ENCODE data around the gene HEATR5B.

HEATR5B gene

DNA sequence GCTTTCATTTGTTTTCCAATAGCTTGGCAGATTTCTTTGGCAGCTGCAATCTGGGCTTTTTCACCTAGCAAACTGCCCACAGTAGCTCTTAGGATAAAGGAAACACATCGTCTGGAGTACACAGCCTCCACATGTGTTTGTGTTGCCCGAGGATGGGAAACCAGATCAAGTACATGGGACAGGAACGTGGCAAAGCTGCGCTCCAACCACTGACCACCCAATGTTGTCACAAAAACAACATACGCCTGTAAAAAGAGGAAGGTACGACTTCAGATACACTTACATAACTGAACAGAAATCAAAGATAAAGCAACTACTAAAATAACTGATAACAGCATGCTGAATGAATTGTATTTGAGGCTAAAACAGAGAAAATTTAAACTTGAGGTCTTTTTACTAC, 15.5 kb downstream of the HEATR5B start:
- Histone ChIP-seq H3K4me1 (ENCODE audit: control insufficient read depth, insufficient read depth, low read length) (no peaks in the 10 kb centered on the region), H3K4me3 (ENCODE audit: low read length) (no peak overlapping the region), H3K27me3 (ENCODE audit: control insufficient read depth, insufficient read depth, low read length) (no peaks in the 10 kb centered on the region), H3K27ac (ENCODE audit: low read length) (no peak overlapping the region), H3K36me3 (ENCODE audit: control insufficient read depth, insufficient read depth, low read length) (0 out of 2 replicates have a peak, but pooled peaks cover 3% of the 10 kb centered on the region), H3K9me3 (ENCODE audit: control insufficient read depth, insufficient read depth, low read length) (no peaks in the 10 kb centered on the region)
- no peak for DNase-seq (ENCODE audit: low read depth, low spot score)
- WGBS (ENCODE audit: insufficient coverage, insufficient read length) = no CpG with 5 or more reads among the region's 6 CpGs

DNA sequence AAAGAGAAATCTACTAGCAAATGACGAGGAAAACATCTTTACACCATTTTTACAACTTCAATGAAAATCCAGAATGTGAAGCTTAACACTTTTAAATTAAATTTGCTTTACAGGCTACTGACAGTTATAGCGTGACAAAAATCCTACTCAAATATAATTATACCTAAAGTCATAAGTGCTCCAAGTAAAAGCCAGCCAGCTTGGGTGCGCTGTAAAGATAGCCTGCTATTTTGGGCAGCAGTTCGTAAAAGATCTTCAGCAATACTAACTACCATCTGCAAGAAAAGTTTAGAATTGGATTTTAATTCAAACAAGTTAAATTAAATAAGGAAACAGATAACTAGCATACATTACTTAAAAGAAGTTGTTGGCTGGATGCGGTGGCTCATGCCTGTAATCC, 22.4 kb downstream of the HEATR5B start:
- Histone ChIP-seq H3K36me3 (ENCODE audit: control insufficient read depth, insufficient read depth, low read length) (0 out of 2 replicates have a peak, but pooled peaks cover 3% of the 10 kb centered on the region), H3K4me3 (ENCODE audit: low read length) (no peak overlapping the region), H3K27ac (ENCODE audit: low read length) (no peak overlapping the region), H3K9me3 (ENCODE audit: control insufficient read depth, insufficient read depth, low read length) (no peaks in the 10 kb centered on the region), H3K4me1 (ENCODE audit: control insufficient read depth, insufficient read depth, low read length) (no peaks in the 10 kb centered on the region), H3K27me3 (ENCODE audit: control insufficient read depth, insufficient read depth, low read length) (no peaks in the 10 kb centered on the region)
- no peak for DNase-seq (ENCODE audit: low read depth, low spot score)
- WGBS (ENCODE audit: insufficient coverage, insufficient read length) = no CpG with 5 or more reads among the region's 5 CpGs

DNA sequence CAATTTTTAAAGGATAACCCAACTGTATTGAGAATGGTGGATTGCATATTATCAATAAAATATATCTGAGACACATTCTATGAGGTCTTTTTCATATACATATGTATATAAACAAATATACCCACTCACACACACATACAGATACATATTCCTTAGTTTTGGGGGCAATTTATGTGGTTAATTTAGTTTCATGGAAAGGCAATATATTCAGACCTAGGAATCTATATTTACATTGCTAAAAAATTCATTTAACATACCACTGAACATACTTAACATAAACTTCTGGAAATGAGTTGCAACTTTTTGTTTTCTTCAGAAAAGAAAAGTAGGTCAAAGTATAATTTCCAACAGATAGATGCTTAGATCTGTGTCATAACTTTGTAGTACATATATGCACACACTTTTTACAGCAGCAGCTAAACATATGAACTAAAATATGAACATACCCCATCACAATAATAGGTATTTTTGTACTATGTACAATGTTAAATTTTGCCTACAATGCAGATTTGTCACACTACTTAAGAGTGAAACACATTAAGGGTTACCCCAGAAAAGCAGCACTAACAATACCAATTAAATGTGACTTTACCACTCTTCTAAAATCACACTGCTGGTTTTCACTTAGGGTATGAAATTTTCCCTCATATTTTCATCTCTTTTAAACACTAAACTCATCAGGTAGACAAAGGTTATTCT, 23.0 kb downstream of the HEATR5B start:
- H3K36me3 ChIP-seq (ENCODE audit: control insufficient read depth, insufficient read depth, low read length) = 0 out of 2 replicates have a peak, but pooled peaks cover 3% of the 10 kb centered on the region
- H3K27me3 ChIP-seq (ENCODE audit: control insufficient read depth, insufficient read depth, low read length) = no peaks in the 10 kb centered on the region
- no peak overlapping the region for H3K27ac ChIP-seq (ENCODE audit: low read length)
- H3K4me3 ChIP-seq (ENCODE audit: low read length) = no peak overlapping the region
- no peaks in the 10 kb centered on the region for H3K9me3 ChIP-seq (ENCODE audit: control insufficient read depth, insufficient read depth, low read length)
- DNase-seq (ENCODE audit: low read depth, low spot score) = no peak
- no peaks in the 10 kb centered on the region for H3K4me1 ChIP-seq (ENCODE audit: control insufficient read depth, insufficient read depth, low read length)

DNA sequence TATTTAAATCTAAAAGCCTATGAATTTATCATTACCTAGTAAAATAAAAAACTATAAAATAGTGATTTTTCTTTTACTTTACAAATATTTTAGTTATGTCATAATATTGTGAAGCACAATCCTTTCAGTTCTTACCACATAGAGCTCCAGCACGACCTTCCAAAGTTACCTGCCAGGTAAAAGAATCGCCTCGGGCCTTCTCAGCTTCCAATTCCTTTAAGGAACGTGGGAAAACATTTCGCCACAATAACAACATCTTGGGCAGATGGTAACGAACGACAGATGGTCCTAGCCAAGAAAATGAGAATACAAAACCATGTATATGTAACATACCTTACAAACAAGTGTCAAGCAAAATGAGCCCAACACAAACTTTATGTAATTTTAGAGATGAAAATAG, 23.7 kb downstream of the HEATR5B start:
- Histone ChIP-seq H3K9me3 (ENCODE audit: control insufficient read depth, insufficient read depth, low read length) (no peaks in the 10 kb centered on the region), H3K27ac (ENCODE audit: low read length) (no peak overlapping the region), H3K4me3 (ENCODE audit: low read length) (no peak overlapping the region), H3K36me3 (ENCODE audit: control insufficient read depth, insufficient read depth, low read length) (0 out of 2 replicates have a peak, but pooled peaks cover 3% of the 10 kb centered on the region), H3K27me3 (ENCODE audit: control insufficient read depth, insufficient read depth, low read length) (no peaks in the 10 kb centered on the region), H3K4me1 (ENCODE audit: control insufficient read depth, insufficient read depth, low read length) (no peaks in the 10 kb centered on the region)
- WGBS (ENCODE audit: insufficient coverage, insufficient read length) = no CpG with 5 or more reads among the region's 7 CpGs
- DNase-seq (ENCODE audit: low read depth, low spot score) = no peak

DNA sequence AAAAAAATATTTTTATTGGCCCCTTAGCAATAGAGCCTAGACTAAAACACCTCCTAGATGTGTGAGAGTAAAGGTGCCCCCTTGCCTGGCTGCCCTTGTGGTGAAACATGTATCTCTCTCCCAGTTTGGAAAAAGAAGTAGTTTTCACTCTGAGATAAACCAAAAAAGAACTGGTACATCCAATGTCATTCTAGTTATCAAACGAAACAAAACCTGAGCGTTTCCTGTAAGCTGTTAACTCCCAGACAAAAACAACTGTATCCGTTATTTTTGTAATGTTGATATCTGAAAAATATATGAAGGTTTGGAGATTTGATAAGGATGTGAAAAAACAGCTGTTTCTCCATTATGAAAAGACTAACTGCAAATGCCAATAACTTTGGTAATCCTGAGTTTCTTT, 24.3 kb downstream of the HEATR5B start:
- DNase-seq (ENCODE audit: low read depth, low spot score) = no peak
- 100% methylated on average over 1 of the region's 3 CpGs for whole genome bisulfite sequencing (ENCODE audit: insufficient coverage, insufficient read length)
- 0 out of 2 replicates have a peak, but pooled peaks cover 3% of the 10 kb centered on the region for H3K36me3 ChIP-seq (ENCODE audit: control insufficient read depth, insufficient read depth, low read length)

DNA sequence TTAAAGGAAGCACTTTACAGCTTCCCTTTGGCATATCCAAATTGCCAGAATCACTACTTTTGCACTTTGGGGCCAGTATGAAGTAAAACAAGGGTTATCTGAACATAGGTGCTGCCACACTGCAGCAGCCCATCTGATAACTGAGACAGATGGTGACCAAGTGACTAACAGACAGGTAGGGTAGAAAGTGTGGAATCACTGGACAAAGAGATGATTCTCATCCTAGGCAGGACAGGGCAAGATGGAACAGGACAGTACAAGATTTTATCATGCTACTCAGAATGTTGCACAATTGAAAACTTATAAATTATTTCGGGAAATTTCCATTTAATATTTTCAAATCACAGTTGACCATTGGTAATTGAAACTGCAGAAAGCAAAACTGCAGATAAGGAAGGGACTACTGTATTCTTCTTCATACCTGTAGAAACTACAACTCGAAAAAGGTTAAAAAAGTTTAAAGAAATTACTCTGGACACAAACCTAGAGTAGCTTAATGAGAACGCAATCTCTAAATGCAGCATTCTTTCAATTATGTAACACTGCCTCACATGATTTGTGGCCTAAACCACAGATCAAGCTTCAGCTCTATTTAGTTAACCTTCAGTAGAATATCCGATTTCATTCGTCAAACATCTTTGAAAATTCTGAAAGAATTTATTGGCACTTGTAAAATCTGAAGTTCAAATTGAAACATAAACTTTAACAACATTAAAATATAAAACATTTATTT, 31.4 kb downstream of the HEATR5B start:
- Histone ChIP-seq H3K36me3 (ENCODE audit: control insufficient read depth, insufficient read depth, low read length) (no peaks in the 10 kb centered on the region; the same call in 1 of the 2 replicates), H3K27ac (ENCODE audit: low read length) (no peak overlapping the region), H3K9me3 (ENCODE audit: control insufficient read depth, insufficient read depth, low read length) (no peaks in the 10 kb centered on the region), H3K4me1 (ENCODE audit: control insufficient read depth, insufficient read depth, low read length) (no peaks in the 10 kb centered on the region), H3K27me3 (ENCODE audit: control insufficient read depth, insufficient read depth, low read length) (no peaks in the 10 kb centered on the region), H3K4me3 (ENCODE audit: low read length) (no peak overlapping the region)
- no CpG with 5 or more reads among the region's 5 CpGs for WGBS (ENCODE audit: insufficient coverage, insufficient read length)
- DNase-seq (ENCODE audit: low read depth, low spot score) = no peak

More for the DNA sequence above, 24.3 kb downstream of the HEATR5B start:
- no peaks in the 10 kb centered on the region for H3K9me3 ChIP-seq (ENCODE audit: control insufficient read depth, insufficient read depth, low read length)
- no peak overlapping the region for H3K27ac ChIP-seq (ENCODE audit: low read length)
- no peaks in the 10 kb centered on the region for H3K27me3 ChIP-seq (ENCODE audit: control insufficient read depth, insufficient read depth, low read length)
- H3K4me3 ChIP-seq (ENCODE audit: low read length) = no peak overlapping the region
- no peaks in the 10 kb centered on the region for H3K4me1 ChIP-seq (ENCODE audit: control insufficient read depth, insufficient read depth, low read length)

DNA sequence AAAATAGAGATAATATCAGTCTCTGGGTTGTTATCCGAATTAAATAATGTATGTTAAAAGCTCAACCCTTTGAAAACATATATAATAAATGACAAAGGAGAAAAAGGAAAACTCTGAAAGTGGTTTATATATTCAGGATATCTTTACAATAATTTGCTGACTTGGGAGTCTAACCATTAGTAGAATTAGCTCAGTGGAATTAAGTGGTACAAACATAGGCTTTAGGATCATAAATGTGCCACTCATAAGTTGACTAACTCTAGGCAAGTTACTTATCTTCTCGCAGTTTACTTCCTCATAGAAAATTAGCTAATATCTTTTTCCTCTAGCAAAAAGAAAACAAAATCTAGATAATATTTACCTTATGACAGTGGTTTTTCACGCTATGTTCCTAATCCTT, 44.6 kb downstream of the HEATR5B start:
- H3K4me1 ChIP-seq (ENCODE audit: control insufficient read depth, insufficient read depth, low read length) = no peaks in the 10 kb centered on the region
- DNase-seq (ENCODE audit: low read depth, low spot score) = no peak
- H3K27ac ChIP-seq (ENCODE audit: low read length) = no peak overlapping the region
- H3K9me3 ChIP-seq (ENCODE audit: control insufficient read depth, insufficient read depth, low read length) = no peaks in the 10 kb centered on the region
- WGBS (ENCODE audit: insufficient coverage, insufficient read length) = no CpG with 5 or more reads among the region's 3 CpGs
- no peaks in the 10 kb centered on the region for H3K27me3 ChIP-seq (ENCODE audit: control insufficient read depth, insufficient read depth, low read length)
- no peaks in the 10 kb centered on the region for H3K36me3 ChIP-seq (ENCODE audit: control insufficient read depth, insufficient read depth, low read length)
- no peak overlapping the region for H3K4me3 ChIP-seq (ENCODE audit: low read length)

DNA sequence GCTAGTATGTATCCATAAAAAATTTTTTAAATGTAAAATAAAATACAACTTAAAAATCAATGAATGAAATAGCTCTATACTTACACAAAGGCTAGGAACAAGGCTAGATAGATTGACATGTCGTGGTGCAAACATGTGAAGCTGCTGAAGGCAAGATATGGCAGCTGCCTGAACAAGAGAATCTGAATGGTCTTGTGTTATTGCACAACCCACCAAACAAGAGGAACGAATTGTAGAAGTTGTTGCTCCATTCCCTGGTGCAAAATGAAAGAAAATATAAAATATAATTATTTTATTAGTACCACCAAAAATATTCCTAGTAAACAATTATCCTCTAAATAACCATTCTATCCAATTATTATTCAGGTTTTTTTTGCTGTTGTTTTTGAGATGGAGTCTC, 46.4 kb downstream of the HEATR5B start:
- Histone ChIP-seq H3K36me3 (ENCODE audit: control insufficient read depth, insufficient read depth, low read length) (no peaks in the 10 kb centered on the region), H3K4me3 (ENCODE audit: low read length) (no peak overlapping the region), H3K27ac (ENCODE audit: low read length) (no peak overlapping the region), H3K9me3 (ENCODE audit: control insufficient read depth, insufficient read depth, low read length) (no peaks in the 10 kb centered on the region), H3K27me3 (ENCODE audit: control insufficient read depth, insufficient read depth, low read length) (no peaks in the 10 kb centered on the region), H3K4me1 (ENCODE audit: control insufficient read depth, insufficient read depth, low read length) (no peaks in the 10 kb centered on the region)
- WGBS (ENCODE audit: insufficient coverage, insufficient read length) = no CpG with 5 or more reads among the region's 2 CpGs
- DNase-seq (ENCODE audit: low read depth, low spot score) = no peak

DNA sequence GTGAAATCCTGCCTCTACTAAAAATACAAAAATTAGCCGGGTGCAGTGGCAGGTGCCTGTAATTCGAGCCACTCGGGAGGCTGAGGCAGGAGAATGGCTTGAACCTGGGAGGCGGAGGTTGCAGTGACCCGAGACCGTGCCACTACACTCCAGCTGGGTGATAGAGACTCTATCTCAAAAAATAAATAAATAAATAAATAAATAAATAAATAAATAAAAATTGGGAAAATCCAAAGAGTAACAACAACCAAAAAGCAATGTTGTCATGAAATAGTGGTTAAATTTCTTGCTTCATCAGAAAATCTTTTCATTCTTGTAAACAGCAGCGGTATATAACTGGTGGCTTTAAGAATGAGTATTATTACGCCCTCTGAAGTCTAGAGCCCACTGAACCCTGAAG, 54.4 kb downstream of the HEATR5B start:
- Histone ChIP-seq H3K27ac (ENCODE audit: low read length) (no peak overlapping the region), H3K36me3 (ENCODE audit: control insufficient read depth, insufficient read depth, low read length) (no peaks in the 10 kb centered on the region), H3K9me3 (ENCODE audit: control insufficient read depth, insufficient read depth, low read length) (no peaks in the 10 kb centered on the region), H3K27me3 (ENCODE audit: control insufficient read depth, insufficient read depth, low read length) (no peaks in the 10 kb centered on the region), H3K4me3 (ENCODE audit: low read length) (no peak overlapping the region), H3K4me1 (ENCODE audit: control insufficient read depth, insufficient read depth, low read length) (no peaks in the 10 kb centered on the region)
- DNase-seq (ENCODE audit: low read depth, low spot score) = no peak
- WGBS (ENCODE audit: insufficient coverage, insufficient read length) = no CpG with 5 or more reads among the region's 8 CpGs

DNA sequence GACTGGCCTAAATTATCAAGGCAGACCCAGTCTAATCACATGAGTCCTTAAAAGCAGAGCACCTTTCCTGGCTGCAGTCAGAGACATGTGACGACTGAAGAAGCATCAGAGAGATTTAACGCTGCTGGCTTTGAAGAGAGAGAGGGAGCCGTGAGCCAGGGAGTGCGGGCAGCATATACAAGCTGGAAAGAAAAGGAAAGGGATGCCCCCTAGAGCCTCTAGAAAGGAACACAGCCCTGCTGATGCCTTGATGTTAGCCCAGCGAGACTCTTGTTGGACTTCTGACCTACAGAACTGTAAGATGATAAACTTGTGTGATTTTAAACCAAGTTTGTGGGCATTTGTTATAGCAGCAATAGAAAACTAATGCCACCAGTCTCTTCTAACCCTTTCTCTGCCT, 58.1 kb downstream of the HEATR5B start:
- Histone ChIP-seq H3K9me3 (ENCODE audit: control insufficient read depth, insufficient read depth, low read length) (no peaks in the 10 kb centered on the region), H3K27me3 (ENCODE audit: control insufficient read depth, insufficient read depth, low read length) (no peaks in the 10 kb centered on the region), H3K27ac (ENCODE audit: low read length) (no peak overlapping the region), H3K4me1 (ENCODE audit: control insufficient read depth, insufficient read depth, low read length) (no peaks in the 10 kb centered on the region), H3K36me3 (ENCODE audit: control insufficient read depth, insufficient read depth, low read length) (no peaks in the 10 kb centered on the region), H3K4me3 (ENCODE audit: low read length) (no peak overlapping the region)
- peak; percentile 20 for DNase-seq (ENCODE audit: low read depth, low spot score)
- WGBS (ENCODE audit: insufficient coverage, insufficient read length) = no CpG with 5 or more reads among the region's 5 CpGs

Measured in iPS DF 6.9 (cell line).